Hematopoietic multipotent progenitor cell treated with erythropoietin and hydrocortisone succinate and interleukin-3 and kit ligand, for 6 days (in vitro differentiated cells): ENCODE data around the gene PABPC1L.

Experiments
- DNase-seq: peaks from one replicate; pipeline ENCODE4 v3.0.0-alpha.2; 2015

Gene PABPC1L

GRCh38 chr20:44970243-44970757 lies 60.4 kb downstream of the PABPC1L start:
- DNase-seq, result peak; percentile 83

GRCh38 chr20:44973053-44973452 lies 63.2 kb downstream of the PABPC1L start:
- DNase-seq, result no peak

GRCh38 chr20:44976698-44977097 lies 66.8 kb downstream of the PABPC1L start:
- DNase-seq, result no peak

- DNase-seq, result peak; percentile 94
Measured at GRCh38 chr20:44979090-44979621, 69.3 kb downstream of the PABPC1L start.

GRCh38 chr20:44981736-44982406 lies 72.0 kb downstream of the PABPC1L start:
- DNase-seq, result no peak

GRCh38 chr20:44983093-44983674 lies 73.3 kb downstream of the PABPC1L start:
- DNase-seq, result no peak

- no peak for DNase-seq
Measured at GRCh38 chr20:44988631-44989171, 78.8 kb downstream of the PABPC1L start.
